Natural killer cell (primary cell): ENCODE results near the gene DNASE1L1. TPM values are rescaled to one million over a fixed set of nuclear protein-coding genes. Genes with fewer than 3 reads are reported as not detected.
A peak's percentile ranks its signal among the peaks of the same experiment; 100 is the strongest.

Source experiments
- ATAC-seq, 3 donors: fragments of 150-1000 bp in 2 of 3; fragments of 200-7000 bp in 1 of 3; cut with Tn5 transposase; 1 replicate in 1 of 3; 2 replicates in 2 of 3; pipeline ENCODE4 v1.10.0; 2021; ENCODE audit warnings: mild to moderate bottlenecking in 2 of 3, moderate library complexity in 2 of 3
- DNase-seq, 2 donors: peaks; one replicate each; pipeline versions ENCODE4 v3.0.0 to v3.0.0-alpha.2; 2013 to 2021; ENCODE audit warnings: mixed read lengths in 1 of 2
- H3K27ac ChIP-seq: one replicate; pipeline ENCODE4 v1.5.1; 2013; ENCODE audit warnings: mild to moderate bottlenecking, low read length
- H3K27me3 ChIP-seq: one replicate; pipeline ENCODE4 v1.6.1; 2013; ENCODE audit warnings: low read length; ENCODE audit not compliant: control insufficient read depth, insufficient read depth
- H3K36me3 ChIP-seq: one replicate; pipeline ENCODE4 v1.6.1; 2013; ENCODE audit warnings: low read length; ENCODE audit not compliant: control insufficient read depth, insufficient read depth
- H3K4me1 ChIP-seq: one replicate; pipeline ENCODE4 v1.6.1; 2013; ENCODE audit warnings: low read length; ENCODE audit not compliant: control insufficient read depth, insufficient read depth
- H3K4me3 ChIP-seq: one replicate; pipeline ENCODE4 v1.5.1; 2013; ENCODE audit warnings: low read length
- H3K9me3 ChIP-seq: one replicate; pipeline ENCODE4 v1.6.1; 2013; ENCODE audit warnings: low read length; ENCODE audit not compliant: control insufficient read depth, insufficient read depth
- H3K27ac Mint-ChIP-seq, 2 donors: one replicate each; pipeline ENCODE4 v1.8.0; 2022; ENCODE audit warnings: mild to moderate bottlenecking in 2 of 2, mixed read lengths in 2 of 2, moderate library complexity in 1 of 2
- H3K27me3 Mint-ChIP-seq, 2 donors: one replicate each; pipeline ENCODE4 v1.8.0; 2022; ENCODE audit warnings: low read depth in 2 of 2, mixed read lengths in 2 of 2
- H3K36me3 Mint-ChIP-seq: one replicate; pipeline ENCODE4 v1.8.0; 2022; ENCODE audit warnings: mixed read lengths
- H3K4me1 Mint-ChIP-seq, 2 donors: one replicate each; pipeline ENCODE4 v1.8.0; 2022; ENCODE audit warnings: mixed read lengths in 2 of 2
- H3K4me3 Mint-ChIP-seq: one replicate; pipeline ENCODE4 v1.8.0; 2022; ENCODE audit warnings: mild to moderate bottlenecking, moderate library complexity, mixed read lengths
- H3K9me3 Mint-ChIP-seq, 2 donors: one replicate each; pipeline ENCODE4 v1.8.0; 2022; ENCODE audit warnings: mixed read lengths in 2 of 2
- WGBS: methylation state at CpG from one replicate; pipeline ENCODE4 v1.1.7; 2013; ENCODE audit warnings: missing lambda C conversion rate; ENCODE audit not compliant: insufficient coverage; 5-methylcytosine and 5-hydroxymethylcytosine counted together
- intact Hi-C: fragments of 100-400 bp; cut with micrococcal nuclease; formaldehyde crosslinking; loops from one replicate; pipeline ENCODE4 v1.14.2; 2022
- total RNA-seq, 4 donors: library from RNA; stranded (reverse); fragments of 120-200 nt in 1 of 4; gene quantifications; one replicate each; pipeline versions ENCODE4 v1.2.3 to v1.2.4, GENCODE V29; 2013 to 2022
- TF ChIP-seq, protein P1 (sequence below): fragments of 200-600 bp; IDR thresholded peaks from one replicate; pipeline ENCODE4 v1.8.0; 2022; ENCODE audit warnings: antibody characterized with exemption

The DNASE1L1 gene
- total RNA-seq, 3 donors from 2014 or later (not counting 1 experiment from before 2014, with no cell fraction given): 16.7 to 19.6 (median 16.8) TPM

DNA sequence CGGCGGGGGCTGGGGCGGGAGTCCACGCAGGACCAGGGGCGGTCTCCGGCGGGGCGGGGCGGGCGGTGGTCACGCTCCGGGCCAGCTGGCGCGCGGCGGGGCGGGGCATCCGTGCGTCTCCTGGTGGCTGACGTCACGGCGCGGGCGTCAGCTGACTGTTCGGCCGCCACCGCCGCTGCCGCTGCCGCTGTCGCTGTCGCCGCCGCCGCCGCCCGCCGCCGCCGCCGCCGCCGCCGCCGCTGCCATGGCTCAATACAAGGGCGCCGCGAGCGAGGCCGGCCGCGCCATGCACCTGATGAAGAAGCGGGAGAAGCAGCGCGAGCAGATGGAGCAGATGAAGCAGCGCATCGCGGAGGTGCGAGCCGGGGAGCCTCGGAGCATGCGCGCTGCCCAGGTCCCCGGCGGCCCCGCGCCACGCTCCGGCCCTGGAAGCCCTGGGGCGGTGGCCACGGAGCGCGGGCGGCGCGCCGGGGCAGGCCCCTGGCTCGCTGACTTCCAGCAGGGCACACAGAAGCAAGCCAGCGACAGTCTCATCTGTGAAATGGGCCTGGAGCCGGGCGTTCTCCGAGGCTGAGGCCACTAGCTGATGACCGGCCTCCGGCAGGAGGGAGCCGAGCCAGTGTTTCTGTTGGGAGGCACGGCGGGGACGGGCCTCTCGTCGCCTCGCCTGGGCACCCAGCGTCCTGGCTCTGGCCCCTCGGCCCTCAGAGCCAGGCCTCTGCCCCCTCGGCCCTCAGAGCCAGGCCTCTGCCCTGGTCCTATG is 35.1 kb upstream of the DNASE1L1 start, which contains the start of gene FAM50A:
TSS of gene FAM50A (plus strand) at position 150 of the 763 bp plus-strand sequence. CDS start at position 245, 95 bp downstream.
- Histone ChIP-seq H3K9me3 (no peaks in the 10 kb centered on the region), H3K36me3 (peaks cover 21% of the 10 kb centered on the region), H3K27me3 (no peaks in the 10 kb centered on the region), H3K4me3 (peak within 1 kb of the TSS; percentile 56), H3K27ac (peak within 1 kb of the TSS; percentile 77), H3K4me1 (peaks cover 28% of the 10 kb centered on the region)
- no peaks in the 10 kb centered on the region for H3K9me3 Mint-ChIP-seq
- H3K27me3 Mint-ChIP-seq: no peaks in the 10 kb centered on the region
- 3% methylated on average over 94 of the region's 94 CpGs for WGBS
- intact Hi-C loops: loop anchor here (5.0 kb wide), 1 partner anchor 47 kb away; the partner anchor contains the start of gene RPL10
- peak within 1 kb of the TSS; percentile 76 to 93 for H3K27ac Mint-ChIP-seq
- TF ChIP-seq, protein P1, sequence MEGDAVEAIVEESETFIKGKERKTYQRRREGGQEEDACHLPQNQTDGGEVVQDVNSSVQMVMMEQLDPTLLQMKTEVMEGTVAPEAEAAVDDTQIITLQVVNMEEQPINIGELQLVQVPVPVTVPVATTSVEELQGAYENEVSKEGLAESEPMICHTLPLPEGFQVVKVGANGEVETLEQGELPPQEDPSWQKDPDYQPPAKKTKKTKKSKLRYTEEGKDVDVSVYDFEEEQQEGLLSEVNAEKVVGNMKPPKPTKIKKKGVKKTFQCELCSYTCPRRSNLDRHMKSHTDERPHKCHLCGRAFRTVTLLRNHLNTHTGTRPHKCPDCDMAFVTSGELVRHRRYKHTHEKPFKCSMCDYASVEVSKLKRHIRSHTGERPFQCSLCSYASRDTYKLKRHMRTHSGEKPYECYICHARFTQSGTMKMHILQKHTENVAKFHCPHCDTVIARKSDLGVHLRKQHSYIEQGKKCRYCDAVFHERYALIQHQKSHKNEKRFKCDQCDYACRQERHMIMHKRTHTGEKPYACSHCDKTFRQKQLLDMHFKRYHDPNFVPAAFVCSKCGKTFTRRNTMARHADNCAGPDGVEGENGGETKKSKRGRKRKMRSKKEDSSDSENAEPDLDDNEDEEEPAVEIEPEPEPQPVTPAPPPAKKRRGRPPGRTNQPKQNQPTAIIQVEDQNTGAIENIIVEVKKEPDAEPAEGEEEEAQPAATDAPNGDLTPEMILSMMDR: no peak
- peak within 1 kb of the TSS; percentile 67 for H3K4me3 Mint-ChIP-seq
- peak; percentile 92 to 93 (median 93) for ATAC-seq
- H3K36me3 Mint-ChIP-seq: no peaks in the 10 kb centered on the region
- peaks cover 0 to 8% of the 10 kb centered on the region in 2 donors for H3K4me1 Mint-ChIP-seq
- peak; percentile 74 to 84 for DNase-seq

DNA sequence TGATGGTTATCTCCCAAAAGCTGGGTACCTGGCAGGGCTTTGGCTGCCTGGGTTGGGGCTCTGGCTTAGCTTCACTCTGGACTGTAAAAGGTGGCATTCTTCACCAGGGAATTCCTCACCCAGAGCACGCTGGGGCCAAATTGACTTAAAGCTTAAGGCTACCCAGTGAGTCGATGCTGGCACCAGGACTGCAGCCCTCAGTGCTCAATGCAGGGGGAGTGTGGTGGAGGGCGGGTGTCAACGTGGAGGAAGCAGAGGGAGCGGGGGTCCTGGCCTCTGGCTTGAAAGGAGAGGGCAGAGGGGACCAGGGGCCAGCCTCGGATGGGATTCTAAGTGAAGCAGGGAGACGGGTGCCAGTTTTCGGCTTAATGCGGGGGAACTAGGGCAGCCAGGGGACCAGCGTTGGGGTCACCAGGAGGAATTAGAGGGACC is 34.4 kb upstream of the DNASE1L1 start:
- H3K27me3 ChIP-seq: no peaks in the 10 kb centered on the region
- peak overlapping the region; percentile 67 for H3K4me3 Mint-ChIP-seq
- H3K9me3 Mint-ChIP-seq: no peaks in the 10 kb centered on the region
- peak in 2 of 3 donors; percentile 3 to 28 for ATAC-seq
- no peaks in the 10 kb centered on the region for H3K36me3 Mint-ChIP-seq
- peak overlapping the region; percentile 76 to 93 for H3K27ac Mint-ChIP-seq
- H3K4me1 Mint-ChIP-seq: peaks cover 0 to 8% of the 10 kb centered on the region in 2 donors
- H3K4me3 ChIP-seq: peak overlapping the region; percentile 22
- DNase-seq: peak in 1 of 2 donors; percentile 15
- 24% methylated on average over 10 of the region's 10 CpGs for WGBS
- peaks cover 33% of the 10 kb centered on the region for H3K4me1 ChIP-seq
- peak overlapping the region; percentile 77 for H3K27ac ChIP-seq
- no peaks in the 10 kb centered on the region for H3K27me3 Mint-ChIP-seq
- H3K9me3 ChIP-seq: no peaks in the 10 kb centered on the region
- TF ChIP-seq, protein P1: no peak
- H3K36me3 ChIP-seq: peaks cover 15% of the 10 kb centered on the region
- intact Hi-C loops: loop anchor here (5.0 kb wide), 1 partner anchor 46 kb away; the partner anchor contains the start of gene RPL10

DNA sequence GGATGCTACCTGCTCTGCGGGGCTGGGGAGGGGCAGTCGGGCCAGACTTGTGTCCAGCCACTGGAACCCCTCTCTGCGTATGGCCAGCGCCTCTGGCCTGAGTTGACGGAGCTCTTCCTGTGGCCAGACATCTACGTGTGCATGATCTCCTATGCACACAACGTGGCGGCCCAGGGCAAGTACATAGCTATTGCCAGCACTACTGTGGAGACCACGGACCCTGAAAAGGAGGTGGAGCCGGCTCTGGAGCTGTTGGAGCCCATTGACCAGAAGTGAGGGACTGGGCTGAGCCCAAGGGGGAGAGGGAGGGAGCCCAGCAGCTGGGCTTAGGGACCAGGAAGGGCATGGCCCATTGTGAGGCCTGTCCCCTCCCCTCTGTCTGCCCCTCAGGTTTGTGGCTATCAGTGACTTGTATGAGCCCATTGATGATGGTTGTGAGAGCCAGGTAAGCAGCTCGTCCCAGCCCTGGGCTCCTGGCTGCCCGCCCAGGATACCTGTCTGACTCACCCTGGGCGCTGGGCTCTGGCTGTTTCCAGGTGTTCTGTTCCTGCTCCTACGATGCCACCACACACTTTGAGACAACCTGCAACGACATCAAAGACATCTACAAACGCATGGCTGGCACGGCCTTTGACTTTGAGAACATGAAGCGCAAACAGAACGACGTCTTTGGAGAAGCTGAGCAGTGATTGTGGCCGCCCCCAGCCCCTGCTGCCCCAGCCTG is 33.1 kb upstream of the DNASE1L1 start:
- intact Hi-C loops: loop anchor here (5.0 kb wide), 1 partner anchor 45 kb away; the partner anchor contains the start of gene RPL10
- no peak overlapping the region for H3K27ac Mint-ChIP-seq

More for the DNA sequence above, 33.1 kb upstream of the DNASE1L1 start:
- H3K27me3 Mint-ChIP-seq: no peaks in the 10 kb centered on the region
- no peaks in the 10 kb centered on the region for H3K36me3 Mint-ChIP-seq
- no peak for ATAC-seq
- TF ChIP-seq, protein P1: no peak
- H3K4me3 Mint-ChIP-seq: no peak overlapping the region
- no peak for DNase-seq
- Histone ChIP-seq H3K36me3 (peaks cover 12% of the 10 kb centered on the region), H3K9me3 (no peaks in the 10 kb centered on the region), H3K27ac (no peak overlapping the region), H3K4me3 (no peak overlapping the region), H3K4me1 (peaks cover 43% of the 10 kb centered on the region), H3K27me3 (no peaks in the 10 kb centered on the region)
- H3K9me3 Mint-ChIP-seq: no peaks in the 10 kb centered on the region
- H3K4me1 Mint-ChIP-seq: peaks cover 0 to 18% of the 10 kb centered on the region in 2 donors
- WGBS: 89% methylated on average over 21 of the region's 21 CpGs
